Activated naive CD4-positive, alpha-beta T cell treated with Interleukin-2 at 50 U/mL for 16 hours (primary cell): ENCODE results near the gene CYP11A1.

Experiments used
- DNase-seq: peaks from one replicate; pipeline ENCODE4 v3.0.0-alpha.2; 2020

The CYP11A1 gene

GRCh38 chr15:74340150-74340549 is 27.3 kb downstream of the CYP11A1 start:
- DNase-seq, result no peak

GRCh38 chr15:74339371-74339770 is 28.1 kb downstream of the CYP11A1 start:
- DNase-seq, result no peak

GRCh38 chr15:74338676-74339075 is 28.8 kb downstream of the CYP11A1 start:
- no peak for DNase-seq

GRCh38 chr15:74337607-74338211 is 29.7 kb downstream of the CYP11A1 start:
- DNase-seq, result no peak

GRCh38 chr15:74337146-74337545 is 30.3 kb downstream of the CYP11A1 start:
- DNase-seq, result no peak

- DNase-seq, result no peak
Observed at GRCh38 chr15:74336061-74337005, 31.1 kb downstream of the CYP11A1 start.

- DNase-seq, result no peak
Observed at GRCh38 chr15:74335396-74335795, 32.0 kb downstream of the CYP11A1 start.

- DNase-seq, result no peak
Observed at GRCh38 chr15:74334127-74334526, 33.3 kb downstream of the CYP11A1 start.

GRCh38 chr15:74333662-74334061 is 33.8 kb downstream of the CYP11A1 start:
- DNase-seq, result no peak

GRCh38 chr15:74333093-74333492 is 34.4 kb downstream of the CYP11A1 start:
- no peak for DNase-seq

GRCh38 chr15:74332611-74333010 is 34.8 kb downstream of the CYP11A1 start:
- no peak for DNase-seq

- DNase-seq, result no peak
Observed at GRCh38 chr15:74332011-74332410, 35.4 kb downstream of the CYP11A1 start.

- DNase-seq, result no peak
Observed at GRCh38 chr15:74330861-74331408, 36.5 kb downstream of the CYP11A1 start.

- DNase-seq, result no peak
Observed at GRCh38 chr15:74328331-74329056, 39.0 kb downstream of the CYP11A1 start.

GRCh38 chr15:74327756-74328155 is 39.7 kb downstream of the CYP11A1 start:
- DNase-seq, result no peak

- DNase-seq, result no peak
Observed at GRCh38 chr15:74326746-74327145, 40.7 kb downstream of the CYP11A1 start.

GRCh38 chr15:74324714-74325113 is 42.7 kb downstream of the CYP11A1 start:
- no peak for DNase-seq

GRCh38 chr15:74322558-74323180 is 44.8 kb downstream of the CYP11A1 start:
- DNase-seq, result peak; percentile 61

- peak; percentile 14 for DNase-seq
Observed at GRCh38 chr15:74320352-74321247, 46.8 kb downstream of the CYP11A1 start.

GRCh38 chr15:74319596-74320351 is 47.7 kb downstream of the CYP11A1 start:
- DNase-seq, result no peak

GRCh38 chr15:74319138-74319460 is 48.3 kb downstream of the CYP11A1 start:
- no peak for DNase-seq
